Muscle of arm (tissue), 12 donors: ENCODE results near the gene BIRC5. TPM values are rescaled to one million over a fixed set of nuclear protein-coding genes. Genes with fewer than 3 reads are reported as not detected.

Source experiments
- DNase-seq: peaks from one replicate; pipeline ENCODE4 v3.0.0-alpha.2; 2013
- polyA plus RNA-seq, 12 donors: library from polyadenylated mRNA; unstranded; fragments of 120-200 nt; gene quantifications; one replicate each; pipeline ENCODE4 v1.2.1, GENCODE V29; 2013; ENCODE audit not compliant: insufficient read length in 12 of 12

BIRC5 gene
- polyA plus RNA-seq, 12 donors = 11.1 to 25.3 (median 17.2) TPM; not detected in 1

DNA sequence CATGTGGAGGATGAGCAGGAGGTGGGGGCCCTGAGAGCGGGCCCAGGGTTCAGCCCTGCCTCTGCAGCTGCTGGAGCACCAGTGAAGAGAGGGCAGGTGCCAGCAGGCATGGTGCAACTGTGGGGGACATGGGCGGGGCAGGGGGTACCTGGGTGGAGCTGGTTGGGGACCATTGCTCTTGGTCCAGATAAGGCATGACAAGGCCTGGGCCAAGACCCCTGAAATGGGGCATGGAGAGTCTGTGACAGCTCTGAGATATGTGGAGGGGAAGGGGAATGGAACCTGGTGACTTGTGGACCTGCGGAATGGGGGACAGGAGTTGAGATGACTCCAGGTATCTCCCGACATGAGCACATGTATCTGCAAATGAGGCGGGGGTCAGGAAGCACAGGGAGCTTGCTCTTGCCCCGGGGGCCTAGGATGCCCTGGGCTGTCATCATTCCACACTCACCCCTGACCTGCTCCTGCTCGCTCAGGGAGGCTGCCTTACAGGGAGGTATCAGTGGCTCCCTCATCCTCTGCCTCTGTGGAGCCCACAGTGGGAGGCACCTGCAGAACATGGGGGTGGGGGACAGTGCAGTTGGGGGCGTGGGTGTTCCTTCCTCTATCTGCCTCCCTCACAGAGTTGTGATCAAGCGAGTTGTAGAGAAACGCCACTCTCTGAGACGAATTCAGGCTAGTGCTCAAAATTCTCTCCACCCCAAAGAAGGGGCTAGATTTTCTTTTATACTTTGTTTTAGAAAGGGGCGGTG is 57.5 kb downstream of the BIRC5 start:
- DNase-seq = no peak

- no peak for DNase-seq
Measured at GRCh38 chr17:78272181-78272913, 58.3 kb downstream of the BIRC5 start.

GRCh38 chr17:78272914-78273258 is 58.8 kb downstream of the BIRC5 start:
- no peak for DNase-seq

DNA sequence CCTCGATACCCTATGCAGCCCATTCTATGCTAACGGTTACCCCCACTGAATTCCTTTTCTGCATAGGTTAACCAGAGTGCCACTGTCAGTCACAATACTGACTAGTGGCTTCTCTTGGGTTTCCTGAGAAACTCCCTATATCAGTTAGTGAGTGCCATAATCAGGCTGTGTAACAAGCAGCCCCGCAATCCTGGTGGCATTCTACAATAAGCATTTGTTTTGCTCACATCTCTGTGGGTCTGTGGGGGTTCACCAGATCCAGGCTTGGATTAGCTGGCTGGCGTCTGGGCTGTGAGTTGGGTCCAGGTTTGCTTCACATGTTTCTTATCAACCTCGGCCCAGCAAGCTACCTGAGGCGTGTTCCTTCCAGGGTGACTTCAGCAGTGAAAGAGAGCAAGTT is 59.8 kb downstream of the BIRC5 start:
- no peak for DNase-seq

Other genes with a start within 250 kb of the BIRC5 start
- 10 to 100 TPM in 11 of 12 donors, not detected in 1; 14.5 to 48.0 (median 22.0) TPM for gene TMC6, start 85.5 kb upstream of the BIRC5 start, polyA plus RNA-seq
- gene TMC8, start 83.5 kb upstream of the BIRC5 start, polyA plus RNA-seq = 10 to 100 TPM in 1 of 12 donors, 1 to 10 TPM in 10, not detected in 1; 1.3 to 16.0 (median 2.9) TPM
- gene C17orf99, start 67.9 kb upstream of the BIRC5 start, polyA plus RNA-seq = 1 to 10 TPM in 4 of 12 donors, under 1 TPM in 7, not detected in 1; 0.35 to 9.3 (median 0.86) TPM
- 100 to 1,000 TPM in 4 of 12 donors, 10 to 100 TPM in 7, not detected in 1; 55.5 to 128 (median 78.7) TPM for gene SYNGR2, start 45.7 kb upstream of the BIRC5 start, polyA plus RNA-seq
- 10 to 100 TPM in 11 of 12 donors, not detected in 1; 13.7 to 24.0 (median 18.0) TPM for gene TK1, start 27.2 kb upstream of the BIRC5 start, polyA plus RNA-seq
- gene AFMID, start 26.9 kb upstream of the BIRC5 start, polyA plus RNA-seq = 10 to 100 TPM in 11 of 12 donors, not detected in 1; 26.1 to 49.6 (median 32.4) TPM
- under 1 TPM in 2 of 12 donors, not detected in 10; 0.08 to 0.14 TPM for gene TMEM235, start 17.4 kb downstream of the BIRC5 start, polyA plus RNA-seq
- 100 to 1,000 TPM in 1 of 12 donors, 10 to 100 TPM in 7, 1 to 10 TPM in 3, not detected in 1; 6.8 to 100 (median 18.8) TPM for gene SOCS3, start 145.8 kb downstream of the BIRC5 start, polyA plus RNA-seq
- 10 to 100 TPM in 11 of 12 donors, not detected in 1; 21.0 to 38.1 (median 24.2) TPM for gene PGS1, start 164.4 kb downstream of the BIRC5 start, polyA plus RNA-seq